Calu3 (cell line): ENCODE data around the gene DUOXA1. TPM values are rescaled to one million over a fixed set of nuclear protein-coding genes. Genes with fewer than 3 reads are reported as not detected.

Experiments
- BruUV-seq: library from RNA; stranded (reverse); fragments of 400-500 nt; replicated peaks from 2 replicates; lab custom pipeline; 2021; lab: Mats Ljungman, UMichigan
- CTCF ChIA-PET: fragments of 300-600 bp; sonication (Branson Sonifier 250); formaldehyde crosslinking; loops from one replicate; lab custom pipeline; 2022; ENCODE audit warnings: antibody characterized with exemption; lab: Charles Lee
- DNase-seq: peaks from one replicate; pipeline ENCODE4 v3.0.0; 2022
- H3K27ac Mint-ChIP-seq: one replicate; pipeline ENCODE4 v1.8.0; 2022; ENCODE audit warnings: mixed read lengths; ENCODE audit not compliant: unreplicated experiment
- H3K27me3 Mint-ChIP-seq: one replicate; pipeline ENCODE4 v1.8.0; 2022; ENCODE audit warnings: mixed read lengths; ENCODE audit not compliant: unreplicated experiment
- H3K36me3 Mint-ChIP-seq: one replicate; pipeline ENCODE4 v1.8.0; 2022; ENCODE audit warnings: mild to moderate bottlenecking, moderate library complexity, mixed read lengths; ENCODE audit not compliant: insufficient read depth, unreplicated experiment
- H3K4me1 Mint-ChIP-seq: one replicate; pipeline ENCODE4 v1.8.0; 2022; ENCODE audit warnings: mild to moderate bottlenecking, low read depth, mixed read lengths; ENCODE audit not compliant: unreplicated experiment
- H3K4me3 Mint-ChIP-seq: one replicate; pipeline ENCODE4 v1.8.0; 2022; ENCODE audit warnings: mild to moderate bottlenecking, low read depth, moderate library complexity, mixed read lengths; ENCODE audit not compliant: unreplicated experiment
- H3K9me3 Mint-ChIP-seq: one replicate; pipeline ENCODE4 v1.8.0; 2022; ENCODE audit warnings: low read depth, mixed read lengths; ENCODE audit not compliant: unreplicated experiment
- CTCF ChIP-seq: fragments of 200-600 bp; IDR thresholded peaks from one replicate; pipeline ENCODE4 v1.8.0; 2022; ENCODE audit warnings: antibody characterized with exemption; ENCODE audit not compliant: unreplicated experiment
- intact Hi-C: fragments of 100-400 bp; cut with micrococcal nuclease; formaldehyde crosslinking; loops from one replicate; pipeline ENCODE4 v1.10.0; 2022; ENCODE audit not compliant: unreplicated experiment
- total RNA-seq: library from RNA; stranded (reverse); gene quantifications from 2 replicates; pipeline ENCODE4 v1.2.3, GENCODE V29; 2022

Gene DUOXA1
- total RNA-seq, 1 experiment from 2014 or later = not detected

- Mint-ChIP-seq H3K4me3 (no peak overlapping the region), H3K9me3 (no peaks in the 10 kb centered on the region), H3K27me3 (peaks cover 83% of the 10 kb centered on the region), H3K36me3 (no peaks in the 10 kb centered on the region), H3K27ac (no peak overlapping the region), H3K4me1 (no peaks in the 10 kb centered on the region)
- TF ChIP-seq CTCF = no peak
- no peak for DNase-seq
- intact Hi-C loops = no loop called here
- no TSS peak for BruUV-seq
- CTCF ChIA-PET = no interaction called here
These were observed 27.5 kb downstream of the DUOXA1 start for GRCh38 chr15:45102226-45102625.

- no peak overlapping the region for H3K4me3 Mint-ChIP-seq
- peaks cover 78% of the 10 kb centered on the region for H3K27me3 Mint-ChIP-seq
- intact Hi-C loops = no loop called here
- no peak for TF ChIP-seq CTCF
- H3K36me3 Mint-ChIP-seq = no peaks in the 10 kb centered on the region
- H3K4me1 Mint-ChIP-seq = no peaks in the 10 kb centered on the region
- BruUV-seq = no TSS peak
- H3K9me3 Mint-ChIP-seq = no peaks in the 10 kb centered on the region
- CTCF ChIA-PET = no interaction called here
- DNase-seq = no peak
- no peak overlapping the region for H3K27ac Mint-ChIP-seq
These were observed 27.9 kb downstream of the DUOXA1 start for GRCh38 chr15:45101749-45102148.

- Mint-ChIP-seq H3K36me3 (no peaks in the 10 kb centered on the region), H3K27me3 (peaks cover 71% of the 10 kb centered on the region), H3K4me3 (no peak overlapping the region), H3K4me1 (no peaks in the 10 kb centered on the region), H3K9me3 (no peaks in the 10 kb centered on the region), H3K27ac (no peak overlapping the region)
- TF ChIP-seq CTCF = no peak
- DNase-seq = no peak
- BruUV-seq = no TSS peak
- intact Hi-C loops = no loop called here
- CTCF ChIA-PET = no interaction called here
These were observed 28.6 kb downstream of the DUOXA1 start for GRCh38 chr15:45100884-45101625.

GRCh38 chr15:45099549-45100165 lies 30.0 kb downstream of the DUOXA1 start:
- CTCF ChIA-PET = no interaction called here
- no peak for TF ChIP-seq CTCF
- Mint-ChIP-seq H3K4me1 (no peaks in the 10 kb centered on the region), H3K4me3 (no peak overlapping the region), H3K9me3 (no peaks in the 10 kb centered on the region), H3K27me3 (peaks cover 57% of the 10 kb centered on the region), H3K27ac (no peak overlapping the region), H3K36me3 (no peaks in the 10 kb centered on the region)
- no peak for DNase-seq
- no TSS peak for BruUV-seq
- intact Hi-C loops = no loop called here
